H1 (cell line): ENCODE measurements around the gene TXLNB. TPM values are rescaled to one million over a fixed set of nuclear protein-coding genes. Genes with fewer than 3 reads are reported as not detected.

Experiments used
- CTCF ChIA-PET: fragments of 300-600 bp; sonication (Branson Sonifier 250); formaldehyde crosslinking; loops from one replicate; lab custom pipeline; 2021; ENCODE audit not compliant: partially characterized antibody; lab: Charles Lee
- POLR2A ChIA-PET: fragments of 300-600 bp; sonication (Branson Sonifier 250); formaldehyde crosslinking; loops from one replicate; lab custom pipeline; 2021; ENCODE audit warnings: inconsistent platforms; ENCODE audit not compliant: partially characterized antibody; lab: Charles Lee
- DNase-seq, 2 experiments: peaks; one replicate each; pipeline versions ENCODE4 v3.0.0 to v3.0.0-alpha.2; 2010 to 2022; ENCODE audit warnings: low spot score in 2 of 2, low read depth in 1 of 2, mixed read lengths in 1 of 2
- FAIRE-seq: peaks from 2 replicates; lab custom pipeline; 2011; peaks lifted over from hg19 to GRCh38; lab: Jason Lieb, UNC
- H2AFZ ChIP-seq: 2 replicates; pipeline ENCODE4 v1.8.1; 2012; ENCODE audit warnings: low read length, inconsistent platforms
- H2AK5ac ChIP-seq: 2 replicates; pipeline ENCODE4 v1.6.1; 2013; ENCODE audit warnings: low read depth, low read length
- H2BK120ac ChIP-seq: replicated peaks from 2 replicates; pipeline ENCODE3; 2013; ENCODE audit warnings: low read depth, low read length, inconsistent platforms
- H2BK12ac ChIP-seq: 2 replicates; pipeline ENCODE4 v1.6.1; 2013; ENCODE audit warnings: low read depth, low read length
- H2BK15ac ChIP-seq: 2 replicates; pipeline ENCODE4 v1.6.1; 2013; ENCODE audit warnings: low read length
- H2BK20ac ChIP-seq: 2 replicates; pipeline ENCODE4 v1.6.1; 2013; ENCODE audit warnings: low read length
- H2BK5ac ChIP-seq: 2 replicates; pipeline ENCODE4 v1.6.1; 2013; ENCODE audit warnings: low read depth, low read length
- H3K14ac ChIP-seq: 2 replicates; pipeline ENCODE4 v1.6.1; 2013; ENCODE audit warnings: inconsistent platforms; ENCODE audit not compliant: insufficient read length
- H3K18ac ChIP-seq: 2 replicates; pipeline ENCODE4 v1.6.1; 2013; ENCODE audit warnings: low read length; ENCODE audit errors: extremely low read depth
- H3K23ac ChIP-seq: 2 replicates; pipeline ENCODE4 v1.6.1; 2013; ENCODE audit warnings: inconsistent platforms; ENCODE audit not compliant: insufficient read length
- H3K23me2 ChIP-seq: 2 replicates; pipeline ENCODE4 v1.6.1; 2013; ENCODE audit warnings: low read depth, low read length
- H3K27ac ChIP-seq: 2 replicates; pipeline ENCODE4 v1.6.1; 2011; ENCODE audit warnings: low read depth, low read length, inconsistent platforms
- H3K27me3 ChIP-seq, 4 experiments: replicated peaks in 1 of 4; 1 replicate in 1 of 4; 2 replicates in 3 of 4; pipeline versions ENCODE4 v1.6.1 to v1.8.1; 2011 to 2013; ENCODE audit warnings: low read length in 3 of 4, mild to moderate bottlenecking in 3 of 4, inconsistent platforms in 2 of 4, mixed read lengths in 2 of 4, moderate library complexity in 1 of 4; ENCODE audit not compliant: control insufficient read depth in 3 of 4, insufficient read depth in 3 of 4; ENCODE audit errors: extremely low read depth in 1 of 4
- H3K36me3 ChIP-seq, 4 experiments: 2 replicates each; pipeline versions ENCODE4 v1.6.1 to v1.8.1; 2011 to 2013; ENCODE audit warnings: mild to moderate bottlenecking in 4 of 4, low read length in 3 of 4, moderate library complexity in 2 of 4, control low read depth in 1 of 4, inconsistent platforms in 1 of 4; ENCODE audit not compliant: insufficient read depth in 4 of 4, control insufficient read depth in 2 of 4
- H3K4ac ChIP-seq: replicated peaks from 2 replicates; pipeline ENCODE3; 2013; ENCODE audit warnings: low read length, low read depth, mixed read lengths, inconsistent platforms; ENCODE audit not compliant: insufficient read length
- H3K4me1 ChIP-seq, 4 experiments: replicated peaks in 1 of 4; 1 replicate in 1 of 4; 2 replicates in 3 of 4; pipeline versions ENCODE4 v1.6.1 to v1.8.1; 2011 to 2013; ENCODE audit warnings: low read length in 3 of 4, inconsistent platforms in 2 of 4, mixed read lengths in 1 of 4; ENCODE audit not compliant: insufficient read depth in 4 of 4, control insufficient read depth in 3 of 4
- H3K4me2 ChIP-seq, 2 experiments: 2 replicates each; pipeline versions ENCODE4 v1.6.1 to v1.8.1; 2011 to 2013; ENCODE audit warnings: low read depth in 2 of 2, low read length in 2 of 2, control low read depth in 1 of 2, inconsistent platforms in 1 of 2, mild to moderate bottlenecking in 1 of 2; ENCODE audit not compliant: insufficient read depth in 1 of 2
- H3K4me3 ChIP-seq, 4 experiments: fragments of 200-600, 300-600 bp in 1 of 4; sonication (generic), shearing (Covaris generic), sonication (Bioruptor Twin) in 1 of 4; 2 replicates each; pipeline versions ENCODE4 v1.5.1 to v1.8.1; 2011 to 2016; ENCODE audit warnings: low read length in 4 of 4, low read depth in 3 of 4, control low read depth in 2 of 4, inconsistent platforms in 2 of 4, mild to moderate bottlenecking in 2 of 4, mixed read lengths in 1 of 4, moderate library complexity in 1 of 4; ENCODE audit not compliant: insufficient read depth in 2 of 4; ENCODE audit errors: extremely low read depth in 1 of 4
- H3K56ac ChIP-seq: replicated peaks from 2 replicates; pipeline ENCODE3; 2013; ENCODE audit warnings: low read depth, mild to moderate bottlenecking, mixed read lengths, low read length, inconsistent platforms; ENCODE audit not compliant: insufficient read length
- H3K79me1 ChIP-seq: 2 replicates; pipeline ENCODE4 v1.6.1; 2013; ENCODE audit warnings: low read depth, low read length, control low read depth
- H3K79me2 ChIP-seq, 2 experiments: 2 replicates each; pipeline versions ENCODE4 v1.6.1 to v1.8.1; 2012 to 2013; ENCODE audit warnings: low read length in 2 of 2, mild to moderate bottlenecking in 2 of 2, inconsistent platforms in 1 of 2; ENCODE audit not compliant: insufficient read depth in 2 of 2, control insufficient read depth in 1 of 2
- H3K9ac ChIP-seq, 4 experiments: replicated peaks in 1 of 4; 1 replicate in 1 of 4; 2 replicates in 3 of 4; pipeline versions ENCODE4 v1.6.1 to v1.8.1; 2011 to 2013; ENCODE audit warnings: low read depth in 3 of 4, low read length in 3 of 4, control low read depth in 2 of 4, mild to moderate bottlenecking in 2 of 4, moderate library complexity in 2 of 4, inconsistent platforms in 1 of 4; ENCODE audit errors: extremely low read depth in 1 of 4
- H3K9me3 ChIP-seq, 2 experiments: 2 replicates each; pipeline versions ENCODE4 v1.6.1 to v1.8.1; 2012 to 2013; ENCODE audit warnings: mild to moderate bottlenecking in 2 of 2, moderate library complexity in 2 of 2, control low read depth in 1 of 2, inconsistent platforms in 1 of 2, low read depth in 1 of 2, low read length in 1 of 2, mixed read lengths in 1 of 2; ENCODE audit not compliant: insufficient read depth in 2 of 2
- H4K20me1 ChIP-seq, 2 experiments: replicated peaks in 1 of 2; 2 replicates each; pipeline versions ENCODE3 to v1.8.1; 2011 to 2013; ENCODE audit warnings: inconsistent platforms in 2 of 2, low read length in 2 of 2, mild to moderate bottlenecking in 1 of 2; ENCODE audit not compliant: insufficient read depth in 2 of 2, control insufficient read depth in 1 of 2
- H4K5ac ChIP-seq: 2 replicates; pipeline ENCODE4 v1.6.1; 2013; ENCODE audit warnings: low read length, low read depth, mixed read lengths, inconsistent platforms; ENCODE audit not compliant: insufficient read length
- H4K8ac ChIP-seq: 2 replicates; pipeline ENCODE4 v1.8.0; 2013; ENCODE audit warnings: mild to moderate bottlenecking, moderate library complexity, low read length, inconsistent platforms; ENCODE audit not compliant: insufficient read depth; ENCODE audit errors: extremely low read depth
- H4K91ac ChIP-seq: replicated peaks from 2 replicates; pipeline ENCODE3; 2013; ENCODE audit warnings: low read length, mixed read lengths, inconsistent platforms; ENCODE audit not compliant: insufficient read length
- ATF2 ChIP-seq: IDR thresholded peaks from 2 replicates; pipeline ENCODE4 v1.6.1; 2012; ENCODE audit warnings: low read length, inconsistent platforms
- CREB1 ChIP-seq: IDR thresholded peaks from 2 replicates; pipeline ENCODE4 v1.6.1; 2012; ENCODE audit warnings: inconsistent platforms
- E2F6 ChIP-seq: IDR thresholded peaks from 2 replicates; pipeline ENCODE4 v1.6.1; 2012; ENCODE audit warnings: inconsistent platforms
- JUN ChIP-seq: IDR thresholded peaks from 2 replicates; pipeline ENCODE4 v1.6.1; 2011; ENCODE audit warnings: low read depth, mild to moderate bottlenecking, improper control_type of control experiment, low read length
- KDM1A ChIP-seq: fragments of 200-600, 300-600 bp; sonication (generic); IDR thresholded peaks from 2 replicates; pipeline ENCODE4 v1.7.1; 2016; ENCODE audit warnings: mild to moderate bottlenecking, low read length, borderline replicate concordance
- NRF1 ChIP-seq: IDR thresholded peaks from 2 replicates; pipeline ENCODE4 v1.6.1; 2011; ENCODE audit warnings: mild to moderate bottlenecking, low read depth, low read length, improper control_type of control experiment
- PHF8 ChIP-seq: fragments of 200-600 bp; sonication (generic); conservative IDR thresholded peaks from 2 replicates; pipeline ENCODE4 v1.7.1; 2012; ENCODE audit warnings: low read depth, mild to moderate bottlenecking, inconsistent platforms, low read length, moderate library complexity
- POLR2A ChIP-seq, 2 experiments: IDR thresholded peaks; 1 replicate in 1 of 2; 2 replicates in 1 of 2; pipeline ENCODE4 v1.6.1; 2011; ENCODE audit warnings: low read depth in 2 of 2, low read length in 2 of 2, mild to moderate bottlenecking in 2 of 2; ENCODE audit errors: control extremely low read depth in 1 of 2
- POLR2AphosphoS5 ChIP-seq: IDR thresholded peaks from 2 replicates; pipeline ENCODE4 v1.6.1; 2011; ENCODE audit warnings: low read depth, low read length
- RFX5 ChIP-seq: IDR thresholded peaks from 2 replicates; pipeline ENCODE4 v1.6.1; 2011; ENCODE audit warnings: low read depth, low read length, improper control_type of control experiment, borderline replicate concordance
- TBP ChIP-seq: IDR thresholded peaks from 2 replicates; pipeline ENCODE4 v1.6.1; 2011; ENCODE audit warnings: low read depth, low read length, improper control_type of control experiment
- TCF12 ChIP-seq: IDR thresholded peaks from 2 replicates; pipeline ENCODE4 v1.6.1; 2011; ENCODE audit warnings: low read depth, mild to moderate bottlenecking, low read length
- ZNF274 ChIP-seq: IDR thresholded peaks from 2 replicates; pipeline ENCODE4 v1.7.0; 2012; ENCODE audit warnings: low read length, borderline replicate concordance; ENCODE audit errors: extremely low read depth
- WGBS, 2 experiments: shearing (Covaris generic) in 1 of 2; methylation state at CpG; one replicate each; pipeline versions ENCODE4 v1.1.6 to v1.1.7; 2013 to 2015; ENCODE audit warnings: low lambda C conversion rate in 2 of 2, mixed read lengths in 2 of 2, inconsistent platforms in 1 of 2, low coverage in 1 of 2, missing lambda C conversion rate in 1 of 2; ENCODE audit not compliant: insufficient replicate concordance in 2 of 2, insufficient coverage in 1 of 2, insufficient read length in 1 of 2; ENCODE audit errors: extremely low coverage in 1 of 2, missing lambda C conversion rate in 1 of 2; 5-methylcytosine and 5-hydroxymethylcytosine counted together
- polyA plus RNA-seq, 7 experiments: library from polyadenylated mRNA; depleted of rRNA in 3 of 7; stranded (reverse) in 5 of 7; unstranded in 2 of 7; fragments of >200 nt in 5 of 7; fragments of 200-250 nt in 2 of 7; gene quantifications; 1 replicate in 5 of 7; 2 replicates in 1 of 7; 4 replicates in 1 of 7; pipeline versions ENCODE4 v1.2.1 to v1.2.3, GENCODE V29; 2011 to 2013; ENCODE audit warnings: missing spikeins in 2 of 7, mixed read lengths in 2 of 7
- total RNA-seq: library from RNA; stranded (reverse); fragmentation: NEBNext Ultra II Directional; extraction: Animal tissue kit (Norgen Biotek cat#: 25700); gene quantifications from 2 replicates; pipeline ENCODE4 v1.2.1, GENCODE V29; 2021

The TXLNB gene
- total and polyA plus RNA-seq, 2 of the 8 experiments (the other 6 are each of a cell fraction or from before 2014, with no cell fraction given) = 0.05 to 0.17 TPM

GRCh38 chr6:139341060-139341459 lies 49.3 kb upstream of the TXLNB start:
- Histone ChIP-seq H3K4me2 (no peak overlapping the region), H4K20me1 (no peaks in the 10 kb centered on the region), H2BK20ac (no peak overlapping the region), H3K23ac (no peak overlapping the region), H3K79me2 (no peaks in the 10 kb centered on the region), H2BK120ac (no peak overlapping the region), H3K4me3 (no peak overlapping the region), H3K9me3 (no peaks in the 10 kb centered on the region), H3K18ac (no peak overlapping the region), H3K79me1 (no peaks in the 10 kb centered on the region), H4K91ac (no peak overlapping the region), H4K5ac (no peak overlapping the region), H2AFZ (no peak overlapping the region), H3K14ac (no peak overlapping the region), H2AK5ac (no peak overlapping the region), H3K9ac (no peak overlapping the region), H3K56ac (no peak overlapping the region), H2BK12ac (no peak overlapping the region), H3K23me2 (no peaks in the 10 kb centered on the region), H2BK15ac (no peak overlapping the region), H3K4ac (no peak overlapping the region), H4K8ac (no peak overlapping the region), H3K4me1 (peaks cover 2 to 8% (median 6%) of the 10 kb centered on the region in 4 experiments; a peak in 5 of 7 replicates), H3K36me3 (no peaks in the 10 kb centered on the region), H3K27ac (no peak overlapping the region), H3K27me3 (no peaks in the 10 kb centered on the region), H2BK5ac (no peak overlapping the region)
- WGBS, 2 experiments = 85% methylated on average over 2 of the region's 2 CpGs; no CpG with 5 or more reads in 1 of the 2 experiments
- ChIA-PET CTCF (interaction anchor here (1.1 to 2.7 kb wide), 2 partner anchors 17 to 91 kb away, joined by 3 to 9 read pairs; no protein-coding TSS in a partner anchor), POLR2A (no interaction called here)
- FAIRE-seq (no peak), DNase-seq (no peak)
- TF ChIP-seq TBP (no peak), NRF1 (no peak), JUN (no peak), ATF2 (no peak), CREB1 (no peak), RFX5 (no peak), E2F6 (no peak), POLR2A (IDR thresholded peaks at IDR 0.05; ENCODE audit: control extremely low read depth in 1 of 2, low read depth in 2 of 2, low read length in 2 of 2) (no peak), PHF8 (no peak), ZNF274 (no peak), KDM1A (no peak), TCF12 (no peak), POLR2AphosphoS5 (no peak)
